ENCODE measurements around the gene FCHO1.

The FCHO1 gene, protein sequence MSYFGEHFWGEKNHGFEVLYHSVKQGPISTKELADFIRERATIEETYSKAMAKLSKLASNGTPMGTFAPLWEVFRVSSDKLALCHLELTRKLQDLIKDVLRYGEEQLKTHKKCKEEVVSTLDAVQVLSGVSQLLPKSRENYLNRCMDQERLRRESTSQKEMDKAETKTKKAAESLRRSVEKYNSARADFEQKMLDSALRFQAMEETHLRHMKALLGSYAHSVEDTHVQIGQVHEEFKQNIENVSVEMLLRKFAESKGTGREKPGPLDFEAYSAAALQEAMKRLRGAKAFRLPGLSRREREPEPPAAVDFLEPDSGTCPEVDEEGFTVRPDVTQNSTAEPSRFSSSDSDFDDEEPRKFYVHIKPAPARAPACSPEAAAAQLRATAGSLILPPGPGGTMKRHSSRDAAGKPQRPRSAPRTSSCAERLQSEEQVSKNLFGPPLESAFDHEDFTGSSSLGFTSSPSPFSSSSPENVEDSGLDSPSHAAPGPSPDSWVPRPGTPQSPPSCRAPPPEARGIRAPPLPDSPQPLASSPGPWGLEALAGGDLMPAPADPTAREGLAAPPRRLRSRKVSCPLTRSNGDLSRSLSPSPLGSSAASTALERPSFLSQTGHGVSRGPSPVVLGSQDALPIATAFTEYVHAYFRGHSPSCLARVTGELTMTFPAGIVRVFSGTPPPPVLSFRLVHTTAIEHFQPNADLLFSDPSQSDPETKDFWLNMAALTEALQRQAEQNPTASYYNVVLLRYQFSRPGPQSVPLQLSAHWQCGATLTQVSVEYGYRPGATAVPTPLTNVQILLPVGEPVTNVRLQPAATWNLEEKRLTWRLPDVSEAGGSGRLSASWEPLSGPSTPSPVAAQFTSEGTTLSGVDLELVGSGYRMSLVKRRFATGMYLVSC

DNA sequence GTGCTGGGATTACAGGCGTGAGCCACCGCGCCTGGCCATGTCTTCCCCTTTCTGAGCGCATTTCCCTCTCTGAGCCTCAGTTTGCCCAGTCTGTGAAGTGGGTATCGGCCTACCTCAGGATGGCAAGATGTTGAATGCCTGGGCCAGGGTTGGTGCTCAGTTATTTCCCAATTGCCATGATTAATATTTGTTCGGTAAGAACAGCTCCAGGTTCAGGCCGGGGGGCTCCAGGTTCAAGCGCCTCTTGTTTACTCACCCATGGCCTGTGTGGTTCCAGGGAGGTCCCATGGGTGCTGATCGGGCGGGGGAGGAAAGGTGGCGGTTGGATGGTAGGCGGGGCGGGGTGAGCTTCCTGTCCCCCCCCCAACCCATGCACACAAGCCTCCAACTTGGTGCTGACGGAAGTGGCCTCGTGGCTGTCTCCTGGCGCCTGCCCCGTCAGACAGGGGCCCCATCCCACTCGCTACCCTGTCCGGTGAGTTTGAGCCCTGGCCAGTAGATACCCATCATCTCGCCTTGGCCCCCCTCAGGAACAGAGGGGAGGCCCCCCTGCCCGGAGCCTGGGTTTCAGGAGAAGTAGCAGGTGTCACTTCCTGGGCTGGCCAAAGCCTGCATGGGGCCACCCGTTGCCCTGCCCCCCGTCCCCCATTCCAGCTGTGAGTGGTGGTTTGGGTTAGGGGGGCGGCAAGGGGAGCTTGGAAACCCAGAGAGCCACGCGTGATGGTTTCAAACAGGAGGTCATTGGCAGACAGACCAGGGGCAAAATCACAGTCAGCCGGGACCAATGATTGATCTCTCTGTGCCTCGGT is at the start of gene FCHO1:
FCHO1 (plus strand) TSS at position 375 of the 809 bp plus-strand sequence. CDS start 3,688 bp downstream, outside the sequence.
- no peaks in the 10 kb centered on the region for H3K27me3 Mint-ChIP-seq
- DNase-seq, result peak; percentile 88
- no peaks in the 10 kb centered on the region for H3K9me3 Mint-ChIP-seq
- H3K27ac Mint-ChIP-seq, result peak within 1 kb of the TSS; percentile 94
- peaks cover 71% of the 10 kb centered on the region for H3K4me1 Mint-ChIP-seq (ENCODE audit: low read depth)
- H3K4me3 Mint-ChIP-seq, result peak within 1 kb of the TSS; percentile 86
- H3K36me3 Mint-ChIP-seq (ENCODE audit: low read depth), result peaks cover 35% of the 10 kb centered on the region

DNA sequence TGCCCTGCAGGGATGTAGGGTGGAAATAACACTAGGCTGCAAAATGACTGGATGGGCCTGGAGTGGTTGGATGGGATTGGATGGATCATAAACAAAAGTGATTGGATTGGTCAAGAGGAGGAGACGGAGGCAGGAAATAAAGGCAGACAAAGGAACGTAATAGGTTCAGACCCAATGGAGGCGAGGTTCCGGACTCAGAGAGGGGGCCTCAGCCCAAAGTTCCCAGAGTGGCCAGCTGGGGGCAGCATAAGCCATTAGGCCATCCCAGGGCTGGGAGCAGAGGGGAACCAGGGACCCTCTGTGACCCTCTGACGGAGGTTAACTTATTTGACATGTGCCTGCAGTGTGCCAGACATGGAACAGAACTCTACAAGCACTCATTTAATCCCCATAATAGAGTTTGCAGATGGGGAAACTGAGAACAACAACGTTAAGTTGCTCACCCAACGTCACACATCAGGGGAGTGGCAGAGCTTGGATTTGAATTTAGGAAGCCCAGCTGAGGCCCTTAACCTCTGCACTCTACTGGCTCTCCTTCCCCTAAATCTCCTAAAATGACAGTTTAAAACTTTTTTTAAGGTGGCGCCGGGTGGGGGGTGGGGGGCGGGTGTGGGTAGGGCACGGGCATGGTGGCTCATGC is 47.3 kb upstream of the FCHO1 start:
- Mint-ChIP-seq H3K27ac (no peak overlapping the region), H3K9me3 (no peaks in the 10 kb centered on the region), H3K4me1 (ENCODE audit: low read depth) (peaks cover 1% of the 10 kb centered on the region), H3K27me3 (peaks cover 12% of the 10 kb centered on the region), H3K36me3 (ENCODE audit: low read depth) (no peaks in the 10 kb centered on the region), H3K4me3 (no peak overlapping the region)
- peak; percentile 83 for DNase-seq

DNA sequence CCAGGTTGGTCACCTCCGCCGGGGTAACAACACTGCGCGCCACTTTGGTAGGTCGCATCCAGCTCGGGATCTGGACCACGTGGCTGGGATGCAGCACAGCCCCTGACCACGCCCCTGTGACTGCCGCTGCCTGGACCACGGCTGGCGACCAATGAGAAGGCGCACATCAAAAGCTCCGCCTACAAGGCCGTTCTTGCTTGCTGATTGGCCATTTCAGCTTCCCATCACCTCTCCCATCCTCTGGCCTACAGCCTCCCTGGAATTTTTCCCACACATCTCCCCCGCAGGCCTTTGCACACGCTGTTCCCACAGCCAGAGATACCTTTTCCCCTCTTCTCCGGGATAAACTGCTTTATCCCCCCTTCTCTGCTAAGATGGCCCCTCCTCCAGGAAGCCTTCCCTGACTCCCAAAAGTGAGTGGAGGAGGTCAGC is 44.5 kb upstream of the FCHO1 start:
- DNase-seq, result no peak
- Mint-ChIP-seq H3K27ac (no peak overlapping the region), H3K9me3 (no peaks in the 10 kb centered on the region)

DNA sequence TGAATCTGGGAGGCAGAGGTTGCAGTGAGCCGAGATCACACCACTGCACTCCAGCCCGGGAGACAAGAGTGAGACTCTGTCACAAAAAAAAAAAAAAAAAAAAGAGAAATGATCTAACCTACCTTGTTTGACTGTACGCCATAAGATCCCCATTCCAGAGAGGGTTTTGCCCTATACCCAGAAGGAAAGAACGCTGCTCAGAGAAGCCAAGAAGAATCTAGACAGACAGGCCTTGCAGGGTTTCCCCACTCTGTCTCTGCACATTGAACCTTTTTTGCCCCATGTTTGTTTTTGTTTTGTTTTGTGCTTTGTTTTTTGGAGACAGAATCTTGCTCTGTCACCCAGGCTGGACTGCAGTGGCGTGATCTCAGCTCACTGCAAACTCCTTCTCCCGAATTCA is 39.4 kb upstream of the FCHO1 start:
- Mint-ChIP-seq H3K9me3 (no peaks in the 10 kb centered on the region), H3K4me3 (no peak overlapping the region), H3K4me1 (ENCODE audit: low read depth) (no peaks in the 10 kb centered on the region), H3K27me3 (no peaks in the 10 kb centered on the region), H3K36me3 (ENCODE audit: low read depth) (no peaks in the 10 kb centered on the region), H3K27ac (no peak overlapping the region)
- DNase-seq, result no peak

More for the DNA sequence above, 44.5 kb upstream of the FCHO1 start:
- Mint-ChIP-seq H3K27me3 (no peaks in the 10 kb centered on the region), H3K4me3 (no peak overlapping the region), H3K4me1 (ENCODE audit: low read depth) (peaks cover 1% of the 10 kb centered on the region), H3K36me3 (ENCODE audit: low read depth) (no peaks in the 10 kb centered on the region)

DNA sequence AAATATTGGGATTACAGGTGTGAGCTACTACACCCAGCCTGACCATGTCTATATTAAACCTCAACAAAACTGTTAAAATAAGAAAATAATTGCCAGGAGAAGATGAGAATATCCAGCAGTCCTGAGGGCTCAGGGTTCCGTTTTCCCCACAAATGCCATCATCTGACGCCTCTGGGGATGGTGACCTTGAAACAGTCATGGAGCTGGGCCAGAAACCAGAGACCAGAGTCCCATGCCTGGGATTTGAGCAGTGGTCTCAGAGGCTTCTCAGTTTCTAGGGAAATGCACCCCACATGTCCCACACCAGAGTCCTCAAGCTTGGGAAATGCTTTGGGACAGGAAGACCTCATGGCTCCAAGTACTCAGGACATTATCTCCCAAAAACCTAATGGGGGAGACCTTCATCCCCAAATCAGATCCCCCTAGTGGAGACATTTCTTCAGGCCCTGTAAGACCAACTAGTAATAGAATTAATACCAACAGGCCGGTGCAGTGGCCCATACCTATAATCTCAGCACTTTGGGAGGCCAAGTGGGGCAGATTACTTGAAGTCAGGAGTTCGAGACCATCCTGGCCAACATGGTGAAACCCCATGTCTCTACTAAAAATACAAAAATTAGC is 34.9 kb upstream of the FCHO1 start:
- H3K27me3 Mint-ChIP-seq, result no peaks in the 10 kb centered on the region
- H3K4me1 Mint-ChIP-seq (ENCODE audit: low read depth), result peaks cover 28% of the 10 kb centered on the region
- no peak overlapping the region for H3K4me3 Mint-ChIP-seq
- no peaks in the 10 kb centered on the region for H3K9me3 Mint-ChIP-seq
- no peak for DNase-seq
- no peak overlapping the region for H3K27ac Mint-ChIP-seq
- peaks cover 16% of the 10 kb centered on the region for H3K36me3 Mint-ChIP-seq (ENCODE audit: low read depth)

DNA sequence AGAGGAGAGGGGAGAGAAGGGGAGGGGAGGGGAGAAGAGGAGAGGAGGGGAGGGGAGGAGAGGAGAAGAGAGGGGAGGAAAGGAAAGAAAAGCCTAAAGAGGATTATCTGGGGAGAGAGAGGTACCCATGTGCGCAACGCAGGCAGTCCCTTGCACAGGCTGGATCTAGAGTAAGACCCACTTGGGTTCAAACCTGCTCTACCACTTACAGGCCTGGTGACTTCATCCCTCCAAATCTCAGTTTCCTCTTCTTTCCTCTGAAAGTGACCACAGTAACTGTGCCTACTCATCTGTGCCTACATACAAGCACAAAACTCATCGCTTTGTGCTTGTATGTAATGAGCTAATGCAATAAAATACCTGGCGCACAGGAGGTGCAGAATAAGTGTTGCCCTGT is 32.7 kb upstream of the FCHO1 start:
- peak overlapping the region; percentile 91 for H3K27ac Mint-ChIP-seq
- no peaks in the 10 kb centered on the region for H3K9me3 Mint-ChIP-seq
- H3K36me3 Mint-ChIP-seq (ENCODE audit: low read depth), result peaks cover 30% of the 10 kb centered on the region
- no peak for DNase-seq
- peaks cover 36% of the 10 kb centered on the region for H3K4me1 Mint-ChIP-seq (ENCODE audit: low read depth)
- H3K4me3 Mint-ChIP-seq, result peak overlapping the region; percentile 83
- H3K27me3 Mint-ChIP-seq, result no peaks in the 10 kb centered on the region

DNA sequence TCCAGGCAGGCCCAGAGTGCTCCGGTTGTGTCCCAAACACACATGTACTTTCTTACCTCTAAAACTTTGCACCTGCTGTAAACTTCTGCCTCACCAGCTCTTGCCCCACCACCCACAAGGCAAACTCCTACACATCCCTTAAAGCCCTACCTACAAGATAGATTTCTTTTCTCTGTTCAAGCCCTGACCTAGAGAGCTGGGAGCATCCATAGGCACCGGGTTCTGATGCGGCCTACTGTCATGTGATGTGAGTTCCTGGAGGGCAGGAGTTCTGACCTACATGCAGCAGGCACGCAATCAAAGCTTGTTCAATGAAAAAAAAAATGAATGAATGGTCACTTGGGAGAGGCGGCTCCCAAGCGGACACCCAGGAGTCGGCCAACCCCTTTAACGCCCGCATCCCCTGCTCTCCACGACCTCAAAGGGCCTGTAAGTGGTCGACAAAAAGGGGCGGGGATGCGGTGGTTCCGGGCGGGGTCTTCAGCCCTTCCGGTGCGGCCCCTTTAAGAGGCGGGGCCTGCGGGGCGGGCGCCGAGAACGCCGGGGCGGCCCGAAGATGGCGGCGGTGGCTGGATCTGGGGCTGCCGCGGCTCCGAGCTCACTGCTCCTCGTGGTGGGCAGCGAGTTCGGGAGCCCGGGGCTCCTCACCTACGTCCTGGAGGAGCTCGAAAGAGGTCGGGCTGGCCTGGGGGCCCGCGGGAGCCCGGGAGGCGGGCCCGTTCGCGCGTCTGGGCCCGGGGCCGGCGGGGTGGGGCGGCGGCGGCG is 32.1 kb upstream of the FCHO1 start, which contains the start of gene MAP1S:
MAP1S (plus strand) TSS at position 534 of the 765 bp plus-strand sequence; CDS start at position 557, 23 bp downstream.
- peak within 1 kb of the TSS; percentile 91 for H3K27ac Mint-ChIP-seq
- H3K4me3 Mint-ChIP-seq, result peak within 1 kb of the TSS; percentile 84
- DNase-seq, result peak; percentile 84
- H3K36me3 Mint-ChIP-seq (ENCODE audit: low read depth), result peaks cover 35% of the 10 kb centered on the region
- H3K9me3 Mint-ChIP-seq, result no peaks in the 10 kb centered on the region
- H3K4me1 Mint-ChIP-seq (ENCODE audit: low read depth), result peaks cover 39% of the 10 kb centered on the region
- no peaks in the 10 kb centered on the region for H3K27me3 Mint-ChIP-seq

DNA sequence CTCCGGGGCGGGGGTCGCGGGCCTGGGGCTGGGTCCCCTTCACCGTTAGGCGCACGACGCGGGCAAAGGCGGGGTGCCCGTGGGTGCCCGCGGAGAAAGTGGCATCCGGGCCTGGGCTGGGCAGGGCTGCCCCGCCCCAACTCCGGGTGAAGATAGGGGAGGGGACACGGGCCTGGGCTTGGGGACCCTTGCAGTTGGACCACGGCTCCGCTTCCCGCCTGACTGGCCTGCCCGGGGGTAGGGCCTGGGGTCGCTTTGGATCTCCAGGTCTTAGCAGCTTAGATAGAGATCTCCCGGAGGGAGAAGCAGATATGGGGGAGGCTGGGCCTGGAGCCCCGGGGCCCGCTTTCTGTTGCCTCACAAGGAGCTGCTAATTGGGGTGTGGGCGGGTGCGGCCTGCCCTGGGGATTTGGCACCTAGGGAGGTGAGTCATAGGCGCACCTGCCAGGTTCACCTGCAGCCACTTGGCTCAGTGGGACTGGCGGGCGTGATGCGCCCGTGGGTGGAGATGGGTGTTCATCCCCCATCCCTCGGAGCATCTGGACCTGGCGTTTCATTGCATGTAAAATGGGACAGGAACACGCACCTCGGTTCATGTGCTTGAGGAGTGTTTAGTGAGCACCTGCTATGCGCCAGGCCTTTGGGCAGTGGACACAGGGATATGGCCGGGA is 31.4 kb upstream of the FCHO1 start:
- no peaks in the 10 kb centered on the region for H3K9me3 Mint-ChIP-seq
- peak overlapping the region; percentile 80 for H3K27ac Mint-ChIP-seq
- H3K4me3 Mint-ChIP-seq, result peak overlapping the region; percentile 84
- peaks cover 41% of the 10 kb centered on the region for H3K4me1 Mint-ChIP-seq (ENCODE audit: low read depth)
- peak; percentile 61 for DNase-seq
- peaks cover 42% of the 10 kb centered on the region for H3K36me3 Mint-ChIP-seq (ENCODE audit: low read depth)
- H3K27me3 Mint-ChIP-seq, result no peaks in the 10 kb centered on the region

DNA sequence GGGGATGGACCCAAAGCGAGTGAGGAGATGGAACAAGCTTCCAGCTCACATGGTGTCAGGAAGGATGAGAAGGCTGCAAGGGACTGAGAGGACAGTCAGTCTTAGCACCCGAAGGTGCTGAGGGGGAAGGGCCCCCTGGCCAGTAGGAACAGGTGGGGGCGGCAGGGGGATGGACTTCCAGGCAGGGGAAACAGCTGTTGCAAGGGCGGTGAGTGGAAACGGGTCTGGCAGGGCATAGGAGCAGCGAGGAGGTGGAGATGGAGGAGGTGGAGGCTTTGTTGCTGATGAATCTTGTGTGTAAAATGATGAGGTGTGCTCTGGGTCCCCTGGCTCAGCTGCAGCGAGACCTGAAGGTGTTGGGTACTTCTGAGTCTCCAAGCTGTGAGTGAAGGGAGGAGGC is 30.8 kb upstream of the FCHO1 start:
- Mint-ChIP-seq H3K36me3 (ENCODE audit: low read depth) (peaks cover 47% of the 10 kb centered on the region), H3K4me1 (ENCODE audit: low read depth) (peaks cover 41% of the 10 kb centered on the region), H3K4me3 (peak overlapping the region; percentile 84), H3K27ac (peak overlapping the region; percentile 80), H3K9me3 (no peaks in the 10 kb centered on the region), H3K27me3 (no peaks in the 10 kb centered on the region)
- peak; percentile 38 for DNase-seq

DNA sequence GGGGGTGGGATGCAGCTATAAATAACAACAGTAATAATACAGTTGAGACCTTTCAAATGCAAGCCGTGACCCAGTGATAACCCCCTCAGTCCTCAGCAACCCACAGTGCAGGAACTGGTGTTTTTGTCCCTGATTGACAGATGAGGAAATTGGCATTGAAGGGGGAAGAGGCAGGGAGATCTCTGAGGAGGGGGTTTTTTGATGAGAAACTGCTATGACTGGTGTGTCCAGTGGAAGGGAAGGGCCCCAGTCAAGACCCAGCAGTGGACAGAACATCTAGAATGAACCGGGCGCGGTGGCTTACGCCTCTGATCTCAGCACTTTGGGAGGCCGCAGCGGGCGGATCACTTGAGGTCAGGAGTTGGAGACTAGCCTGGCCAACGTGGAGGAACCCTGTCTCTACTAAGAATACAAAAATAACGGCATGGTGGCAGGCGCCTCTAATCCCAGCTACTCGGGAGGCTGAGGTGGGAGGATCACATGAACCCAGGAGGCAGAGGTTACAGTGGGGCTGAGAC is 30.1 kb upstream of the FCHO1 start:
- H3K9me3 Mint-ChIP-seq, result no peaks in the 10 kb centered on the region
- DNase-seq, result no peak
- H3K27me3 Mint-ChIP-seq, result no peaks in the 10 kb centered on the region
- H3K27ac Mint-ChIP-seq, result peak overlapping the region; percentile 80
- peak overlapping the region; percentile 84 for H3K4me3 Mint-ChIP-seq
- H3K36me3 Mint-ChIP-seq (ENCODE audit: low read depth), result peaks cover 51% of the 10 kb centered on the region
- peaks cover 41% of the 10 kb centered on the region for H3K4me1 Mint-ChIP-seq (ENCODE audit: low read depth)

DNA sequence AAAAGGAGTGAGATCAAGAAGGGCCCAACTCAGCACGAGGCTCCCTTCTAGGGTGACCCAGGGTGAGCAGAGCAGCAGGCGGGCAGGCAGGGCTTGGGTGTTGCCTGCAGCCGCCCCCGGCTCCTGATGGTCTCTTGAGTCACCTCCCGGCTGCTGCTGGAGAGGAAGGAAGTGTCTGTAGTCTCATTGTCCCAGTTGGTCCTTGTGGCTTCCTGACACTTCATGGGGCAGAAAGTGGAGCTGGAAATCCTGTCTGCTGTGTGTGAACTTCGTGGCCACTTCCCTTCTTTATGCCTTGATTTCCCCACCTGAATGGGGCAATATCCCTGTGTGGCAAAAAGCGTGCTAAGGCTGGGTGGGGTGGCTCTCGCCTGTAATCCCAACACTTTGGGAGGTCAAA is 29.5 kb upstream of the FCHO1 start:
- no peak for DNase-seq
- Mint-ChIP-seq H3K4me3 (peak overlapping the region; percentile 84), H3K27ac (peak overlapping the region; percentile 80), H3K9me3 (no peaks in the 10 kb centered on the region), H3K36me3 (ENCODE audit: low read depth) (peaks cover 54% of the 10 kb centered on the region), H3K4me1 (ENCODE audit: low read depth) (peaks cover 41% of the 10 kb centered on the region), H3K27me3 (no peaks in the 10 kb centered on the region)

DNA sequence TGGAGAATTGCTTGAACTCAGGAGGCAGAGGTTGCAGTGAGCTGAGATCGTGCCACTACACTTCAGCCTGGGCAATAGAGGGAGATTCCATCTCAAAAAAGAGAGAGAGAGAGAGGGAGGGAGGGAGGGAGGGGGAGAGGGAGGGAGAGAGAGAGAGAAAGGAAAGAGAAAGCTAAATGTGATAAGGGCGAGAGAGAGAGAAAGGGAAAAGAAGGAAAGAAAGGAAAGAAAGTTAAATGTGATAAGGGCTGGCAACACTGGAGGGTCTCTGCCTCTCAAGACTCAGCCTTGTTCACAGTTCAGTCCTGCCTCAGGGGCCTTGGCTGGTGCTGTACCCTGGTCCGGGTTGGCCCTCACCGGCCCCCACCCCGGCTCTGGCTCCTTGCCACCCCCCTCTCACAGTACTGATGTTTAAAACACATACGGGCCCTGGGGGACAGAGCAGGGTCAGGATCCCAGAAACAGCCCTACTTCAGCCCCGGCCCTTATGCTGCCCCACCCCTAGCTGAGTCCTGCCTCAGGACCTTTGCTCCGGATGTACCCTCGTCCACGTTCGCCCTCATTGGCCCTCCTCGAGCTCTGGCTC is 28.5 kb upstream of the FCHO1 start:
- no peak overlapping the region for H3K4me3 Mint-ChIP-seq
- no peak overlapping the region for H3K27ac Mint-ChIP-seq
- H3K9me3 Mint-ChIP-seq, result no peaks in the 10 kb centered on the region
- peaks cover 61% of the 10 kb centered on the region for H3K36me3 Mint-ChIP-seq (ENCODE audit: low read depth)
- no peak for DNase-seq
- H3K4me1 Mint-ChIP-seq (ENCODE audit: low read depth), result peaks cover 36% of the 10 kb centered on the region
- H3K27me3 Mint-ChIP-seq, result no peaks in the 10 kb centered on the region
